ENCODE measurements around the gene TPRG1.

Gene TPRG1

GRCh38 chr3:189166321-189166720 lies 5.5 kb upstream of the TPRG1 start:
- no peak for DNase-seq (ENCODE audit: low read depth)

GRCh38 chr3:189167027-189167766 lies 4.6 kb upstream of the TPRG1 start:
- DNase-seq (ENCODE audit: low read depth), result no peak

GRCh38 chr3:189168711-189169110 lies 3.1 kb upstream of the TPRG1 start:
- no peak for DNase-seq (ENCODE audit: low read depth)

GRCh38 chr3:189169728-189170127 lies 2.0 kb upstream of the TPRG1 start:
- no peak for DNase-seq (ENCODE audit: low read depth)

GRCh38 chr3:189170559-189170958 lies 1.2 kb upstream of the TPRG1 start:
- DNase-seq (ENCODE audit: low read depth), result no peak

- DNase-seq (ENCODE audit: low read depth), result no peak
Measured at GRCh38 chr3:189172668-189173419, 1.1 kb downstream of the TPRG1 start.

- DNase-seq (ENCODE audit: low read depth), result no peak
Measured at GRCh38 chr3:189184566-189184965, 12.8 kb downstream of the TPRG1 start.

- DNase-seq (ENCODE audit: low read depth), result no peak
Measured at GRCh38 chr3:189186101-189186500, 14.3 kb downstream of the TPRG1 start.

GRCh38 chr3:189188466-189188865 lies 16.7 kb downstream of the TPRG1 start:
- DNase-seq (ENCODE audit: low read depth), result no peak

GRCh38 chr3:189192725-189193124 lies 21.0 kb downstream of the TPRG1 start:
- DNase-seq (ENCODE audit: low read depth), result no peak

GRCh38 chr3:189195302-189195701 lies 23.5 kb downstream of the TPRG1 start:
- DNase-seq (ENCODE audit: low read depth), result no peak

- no peak for DNase-seq (ENCODE audit: low read depth)
Measured at GRCh38 chr3:189202106-189202505, 30.3 kb downstream of the TPRG1 start.

- DNase-seq (ENCODE audit: low read depth), result no peak
Measured at GRCh38 chr3:189202583-189202982, 30.8 kb downstream of the TPRG1 start.

GRCh38 chr3:189204167-189204866 lies 32.5 kb downstream of the TPRG1 start:
- DNase-seq (ENCODE audit: low read depth), result no peak

GRCh38 chr3:189204937-189205336 lies 33.2 kb downstream of the TPRG1 start:
- no peak for DNase-seq (ENCODE audit: low read depth)

GRCh38 chr3:189210251-189210770 lies 38.5 kb downstream of the TPRG1 start:
- no peak for DNase-seq (ENCODE audit: low read depth)

GRCh38 chr3:189212681-189213080 lies 40.9 kb downstream of the TPRG1 start:
- DNase-seq (ENCODE audit: low read depth), result no peak

- DNase-seq (ENCODE audit: low read depth), result no peak
Measured at GRCh38 chr3:189214651-189215050, 42.9 kb downstream of the TPRG1 start.

GRCh38 chr3:189222927-189223636 lies 51.3 kb downstream of the TPRG1 start:
- no peak for DNase-seq (ENCODE audit: low read depth)

GRCh38 chr3:189225431-189225830 lies 53.7 kb downstream of the TPRG1 start:
- DNase-seq (ENCODE audit: low read depth), result no peak

GRCh38 chr3:189227249-189227648 lies 55.5 kb downstream of the TPRG1 start:
- no peak for DNase-seq (ENCODE audit: low read depth)

- no peak for DNase-seq (ENCODE audit: low read depth)
Measured at GRCh38 chr3:189229196-189229828, 57.5 kb downstream of the TPRG1 start.

All from CMK (cell line).